Right cardiac atrium (tissue), 5 donors: ENCODE measurements around the gene SMO. TPM values are rescaled to one million over a fixed set of nuclear protein-coding genes. Genes with fewer than 3 reads are reported as not detected.
A peak's percentile ranks its signal among the peaks of the same experiment; 100 is the strongest.
"Not testable (repeated sequence)": the region's sequence is repeated elsewhere in the genome, so short reads cannot be mapped to it uniquely, and the experiment has no call there.

Experiments
- ATAC-seq, 2 donors: fragments of 200-7000 bp; cut with Tn5 transposase; one replicate each; pipeline versions ENCODE4 v1.8.0 to v1.9.1; 2020; ENCODE audit warnings: moderate library complexity in 2 of 2, mild to moderate bottlenecking in 1 of 2
- DNase-seq, 3 donors: peaks; one replicate each; pipeline ENCODE4 v3.0.0-alpha.2; 2020
- H3K27ac ChIP-seq: one replicate; pipeline ENCODE4 v1.5.1; 2013; ENCODE audit warnings: mild to moderate bottlenecking, low read length, control low read depth, moderate library complexity
- H3K27me3 ChIP-seq: one replicate; pipeline ENCODE4 v1.6.1; 2013; ENCODE audit not compliant: control insufficient read depth, insufficient read depth
- H3K4me1 ChIP-seq: one replicate; pipeline ENCODE4 v1.6.1; 2013; ENCODE audit warnings: low read length; ENCODE audit not compliant: control insufficient read depth, insufficient read depth
- H3K4me3 ChIP-seq: one replicate; pipeline ENCODE4 v1.5.1; 2013; ENCODE audit warnings: low read length, control low read depth
- H3K9me3 ChIP-seq: one replicate; pipeline ENCODE4 v1.6.1; 2013; ENCODE audit warnings: low read length; ENCODE audit not compliant: control insufficient read depth
- WGBS: extraction: QIAGEN DNeasy Blood & Tissue Kit; methylation state at CpG from one replicate; pipeline ENCODE4 v1.1.7; 2013; 5-methylcytosine and 5-hydroxymethylcytosine counted together
- intact Hi-C, 4 donors: fragments of 100-400 bp; cut with DNase I; formaldehyde crosslinking; loops; one replicate each; pipeline versions ENCODE4 v1.11.0 to v1.14.0; 2022 to 2023
- polyA plus RNA-seq: library from polyadenylated mRNA; stranded (reverse); fragments of 200-250 nt; gene quantifications from one replicate; pipeline ENCODE4 v1.2.3, GENCODE V29; 2013
- total RNA-seq, 4 donors: library from RNA; stranded (reverse); fragmentation: NEBNext Ultra II Directional; extraction: Animal tissue kit (Norgen Biotek cat#: 25700); gene quantifications; one replicate each; pipeline ENCODE4 v1.2.1, GENCODE V29; 2021
- donor health status: healthy with polysubstance abuse.
- donor health status: DM: no; HTN: yes; CAD: no.
- donor health status: DM: no; HTN: no; CAD: no.
- donor health status: DM: no; HTN: yes; CAD: no; lungs with severe emphysema.
- donor health status: DM: yes; HTN: yes; CAD: no.

SMO gene
- total and polyA plus RNA-seq, 5 donors = 4.9 to 12.6 (median 8.7) TPM

DNA sequence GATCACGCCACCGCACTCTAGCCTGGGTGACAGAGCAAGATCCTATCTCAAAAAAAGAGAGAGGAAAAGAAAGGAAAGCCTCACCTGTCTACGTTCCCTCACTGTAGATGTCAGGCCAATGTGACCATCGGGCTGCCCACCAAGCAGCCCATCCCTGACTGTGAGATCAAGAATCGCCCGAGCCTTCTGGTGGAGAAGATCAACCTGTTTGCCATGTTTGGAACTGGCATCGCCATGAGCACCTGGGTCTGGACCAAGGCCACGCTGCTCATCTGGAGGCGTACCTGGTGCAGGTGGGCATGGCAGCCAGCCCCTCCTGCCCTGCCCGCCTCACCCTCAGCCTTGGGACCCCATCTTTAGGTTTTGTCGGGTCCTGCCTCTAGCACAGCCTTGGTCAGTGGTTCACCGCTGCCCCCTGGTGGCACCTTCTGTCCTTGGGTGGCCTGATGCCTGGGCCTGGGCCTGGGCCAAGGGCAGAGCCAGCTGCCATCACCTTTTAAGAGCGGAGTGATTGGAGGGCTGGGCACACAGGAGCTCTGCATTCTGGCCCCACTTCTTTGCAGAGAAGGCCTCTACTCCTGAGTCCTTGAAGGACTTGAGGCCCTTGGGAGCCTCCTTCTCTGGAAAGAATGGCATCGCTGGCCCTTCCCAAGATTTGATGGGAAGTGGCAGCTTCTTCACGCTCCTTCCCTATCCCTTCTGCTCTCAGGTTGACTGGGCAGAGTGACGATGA is 22.0 kb downstream of the SMO start:
- ATAC-seq (peak; percentile 84 to 86), DNase-seq (peak; percentile 83 to 95 (median 92))
- Histone ChIP-seq H3K27me3 (no peaks in the 10 kb centered on the region), H3K27ac (no peak overlapping the region), H3K9me3 (no peaks in the 10 kb centered on the region), H3K4me1 (no peaks in the 10 kb centered on the region), H3K4me3 (no peak overlapping the region)
- intact Hi-C loops = loop anchor here (1.0 to 10.0 kb wide), 4 partner anchors 43 to 262 kb away; no protein-coding TSS in a partner anchor
- WGBS = 73% methylated on average over 16 of the region's 16 CpGs

DNA sequence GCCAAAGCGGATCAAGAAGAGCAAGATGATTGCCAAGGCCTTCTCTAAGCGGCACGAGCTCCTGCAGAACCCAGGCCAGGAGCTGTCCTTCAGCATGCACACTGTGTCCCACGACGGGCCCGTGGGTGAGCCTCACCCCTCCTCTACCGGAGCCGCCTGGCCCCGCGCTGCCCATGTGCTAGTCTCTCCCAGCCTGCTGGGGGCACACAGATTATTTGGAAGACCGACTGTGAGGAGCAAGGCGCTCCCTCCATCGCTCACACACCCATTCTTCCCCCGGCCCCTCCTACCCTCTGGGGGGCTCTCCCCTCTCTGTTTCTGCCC is 22.5 kb downstream of the SMO start:
- intact Hi-C loops = loop anchor here (1.0 to 10.0 kb wide), 4 partner anchors 44 to 261 kb away; no protein-coding TSS in a partner anchor
- H3K27ac ChIP-seq = no peak overlapping the region
- no peaks in the 10 kb centered on the region for H3K4me1 ChIP-seq
- ATAC-seq = peak; percentile 40 to 45
- WGBS = 86% methylated on average over 14 of the region's 14 CpGs
- H3K4me3 ChIP-seq = no peak overlapping the region
- H3K27me3 ChIP-seq = no peaks in the 10 kb centered on the region
- H3K9me3 ChIP-seq = no peaks in the 10 kb centered on the region
- DNase-seq = peak in 1 of 3 donors; percentile 55

DNA sequence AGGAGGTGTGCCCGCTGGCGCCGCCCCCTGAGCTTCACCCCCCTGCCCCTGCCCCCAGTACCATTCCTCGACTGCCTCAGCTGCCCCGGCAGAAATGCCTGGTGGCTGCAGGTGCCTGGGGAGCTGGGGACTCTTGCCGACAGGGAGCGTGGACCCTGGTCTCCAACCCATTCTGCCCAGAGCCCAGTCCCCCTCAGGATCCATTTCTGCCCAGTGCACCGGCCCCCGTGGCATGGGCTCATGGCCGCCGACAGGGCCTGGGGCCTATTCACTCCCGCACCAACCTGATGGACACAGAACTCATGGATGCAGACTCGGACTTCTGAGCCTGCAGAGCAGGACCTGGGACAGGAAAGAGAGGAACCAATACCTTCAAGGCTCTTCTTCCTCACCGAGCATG is 23.7 kb downstream of the SMO start:
- no peaks in the 10 kb centered on the region for H3K9me3 ChIP-seq
- H3K4me3 ChIP-seq = no peak overlapping the region
- intact Hi-C loops = loop anchor here (5.0 to 10.0 kb wide), 3 partner anchors 45 to 260 kb away; no protein-coding TSS in a partner anchor
- DNase-seq (no peak), ATAC-seq (no peak)
- no peaks in the 10 kb centered on the region for H3K27me3 ChIP-seq
- WGBS = 91% methylated on average over 14 of the region's 14 CpGs
- H3K4me1 ChIP-seq = no peaks in the 10 kb centered on the region
- H3K27ac ChIP-seq = no peak overlapping the region

DNA sequence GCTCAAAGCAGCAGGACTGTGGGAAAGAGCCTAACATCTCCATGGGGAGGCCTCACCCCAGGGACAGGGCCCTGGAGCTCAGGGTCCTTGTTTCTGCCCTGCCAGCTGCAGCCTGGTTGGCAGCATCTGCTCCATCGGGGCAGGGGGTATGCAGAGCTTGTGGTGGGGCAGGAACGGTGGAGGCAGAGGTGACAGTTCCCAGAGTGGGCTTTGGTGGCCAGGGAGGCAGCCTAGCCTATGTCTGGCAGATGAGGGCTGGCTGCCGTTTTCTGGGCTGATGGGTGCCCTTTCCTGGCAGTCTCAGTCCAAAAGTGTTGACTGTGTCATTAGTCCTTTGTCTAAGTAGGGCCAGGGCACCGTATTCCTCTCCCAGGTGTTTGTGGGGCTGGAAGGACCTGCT is 24.2 kb downstream of the SMO start:
- intact Hi-C loops = loop anchor here (5.0 to 10.0 kb wide), 3 partner anchors 45 to 260 kb away; no protein-coding TSS in a partner anchor
- H3K27ac ChIP-seq = no peak overlapping the region
- ATAC-seq (no peak), DNase-seq (no peak)
- no peaks in the 10 kb centered on the region for H3K9me3 ChIP-seq
- 87% methylated on average over 4 of the region's 4 CpGs for WGBS
- no peak overlapping the region for H3K4me3 ChIP-seq
- H3K4me1 ChIP-seq = no peaks in the 10 kb centered on the region
- no peaks in the 10 kb centered on the region for H3K27me3 ChIP-seq

DNA sequence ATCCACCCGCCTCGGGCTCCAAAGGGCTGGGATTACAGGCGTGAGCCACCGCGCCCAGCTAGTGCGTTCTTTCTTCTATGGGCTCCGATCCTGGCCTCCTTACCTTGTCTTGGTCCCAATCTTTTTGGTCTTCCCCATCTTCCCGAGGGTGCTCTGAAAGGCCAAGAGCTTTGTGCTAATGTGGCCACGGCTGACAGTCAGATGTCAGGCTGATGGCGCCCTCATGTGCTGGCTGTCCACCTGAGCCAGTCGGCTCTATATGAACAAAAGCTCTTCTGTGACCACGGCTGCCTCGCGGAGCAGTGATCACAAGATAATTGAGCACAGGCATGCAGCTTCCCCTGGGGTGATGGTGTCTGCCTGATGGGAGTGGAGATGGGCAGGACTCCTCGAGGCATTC is 25.4 kb downstream of the SMO start:
- no peak overlapping the region for H3K4me3 ChIP-seq
- ATAC-seq = no peak
- no peaks in the 10 kb centered on the region for H3K9me3 ChIP-seq
- DNase-seq = no peak
- WGBS = 57% methylated on average over 15 of the region's 15 CpGs
- intact Hi-C loops = loop anchor here (5.0 to 10.0 kb wide), 3 partner anchors 47 to 258 kb away; no protein-coding TSS in a partner anchor
- H3K27me3 ChIP-seq = no peaks in the 10 kb centered on the region
- H3K4me1 ChIP-seq = no peaks in the 10 kb centered on the region
- no peak overlapping the region for H3K27ac ChIP-seq

DNA sequence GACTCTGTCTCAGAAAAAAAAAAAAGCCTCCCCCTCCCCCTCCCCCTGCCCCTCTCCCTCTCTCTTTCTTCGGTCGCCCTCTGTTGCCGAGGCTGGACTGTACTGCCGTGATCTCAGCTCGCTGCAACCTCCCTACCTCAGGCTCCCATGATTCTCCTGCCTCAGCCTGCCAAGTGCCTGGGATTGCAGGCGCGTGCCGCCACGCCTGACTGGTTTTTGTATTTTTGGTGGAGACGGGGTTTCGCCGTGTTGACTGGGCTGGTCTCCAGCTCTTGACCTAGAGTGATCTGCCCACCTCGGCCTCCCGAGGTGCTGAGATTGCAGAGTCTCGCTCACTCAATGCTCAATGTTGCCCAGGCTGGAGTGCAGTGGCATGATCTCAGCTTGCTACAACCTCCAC is 27.3 kb downstream of the SMO start:
- not testable (repeated sequence) for DNase-seq, ATAC-seq
- intact Hi-C loops = loop anchor here in 2 of 4 donors (5.0 to 10.0 kb wide), 2 partner anchors 82 to 249 kb away; no protein-coding TSS in a partner anchor

DNA sequence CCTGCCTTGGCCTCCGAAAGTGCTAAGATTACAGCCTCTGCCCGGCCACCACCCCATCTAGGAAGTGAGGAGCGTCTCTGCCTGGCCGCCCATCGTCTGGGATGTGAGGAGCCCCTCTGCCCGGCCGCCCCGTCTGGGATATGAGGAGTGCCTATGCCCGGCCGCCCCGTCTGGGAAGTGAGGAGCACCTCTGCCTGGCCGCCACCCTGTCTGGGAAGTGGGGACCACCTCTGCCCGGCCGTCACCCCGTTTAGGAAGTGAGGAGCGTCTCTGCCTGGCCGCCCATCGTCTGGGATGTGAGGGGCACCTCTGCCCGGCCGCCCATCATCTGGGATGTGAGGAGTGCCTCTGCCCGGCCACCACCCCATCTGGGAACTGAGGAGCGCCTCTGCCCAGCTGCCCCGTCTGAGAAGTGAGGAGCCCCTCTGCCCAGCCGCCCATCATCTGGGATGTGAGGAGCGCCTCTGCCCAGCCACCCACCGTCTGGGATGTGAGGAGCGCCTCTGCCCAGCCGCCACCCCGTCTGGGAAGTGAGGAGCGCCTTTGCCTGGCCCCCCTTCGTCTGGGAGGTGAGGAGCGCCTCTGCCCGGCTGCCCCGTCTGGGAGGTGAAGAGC is 27.8 kb downstream of the SMO start:
- intact Hi-C loops = loop anchor here in 2 of 4 donors (5.0 to 10.0 kb wide), 2 partner anchors 81 to 249 kb away; no protein-coding TSS in a partner anchor
- not testable (repeated sequence) for ATAC-seq, H3K27ac ChIP-seq, H3K4me3 ChIP-seq, H3K4me1 ChIP-seq, DNase-seq, H3K9me3 ChIP-seq, H3K27me3 ChIP-seq
- 96% methylated on average over 34 of the region's 34 CpGs for WGBS

More for the DNA sequence above, 27.3 kb downstream of the SMO start:
- not testable (repeated sequence) for H3K9me3 ChIP-seq, H3K27ac ChIP-seq, H3K27me3 ChIP-seq, H3K4me1 ChIP-seq, H3K4me3 ChIP-seq
- 95% methylated on average over 15 of the region's 15 CpGs for WGBS

DNA sequence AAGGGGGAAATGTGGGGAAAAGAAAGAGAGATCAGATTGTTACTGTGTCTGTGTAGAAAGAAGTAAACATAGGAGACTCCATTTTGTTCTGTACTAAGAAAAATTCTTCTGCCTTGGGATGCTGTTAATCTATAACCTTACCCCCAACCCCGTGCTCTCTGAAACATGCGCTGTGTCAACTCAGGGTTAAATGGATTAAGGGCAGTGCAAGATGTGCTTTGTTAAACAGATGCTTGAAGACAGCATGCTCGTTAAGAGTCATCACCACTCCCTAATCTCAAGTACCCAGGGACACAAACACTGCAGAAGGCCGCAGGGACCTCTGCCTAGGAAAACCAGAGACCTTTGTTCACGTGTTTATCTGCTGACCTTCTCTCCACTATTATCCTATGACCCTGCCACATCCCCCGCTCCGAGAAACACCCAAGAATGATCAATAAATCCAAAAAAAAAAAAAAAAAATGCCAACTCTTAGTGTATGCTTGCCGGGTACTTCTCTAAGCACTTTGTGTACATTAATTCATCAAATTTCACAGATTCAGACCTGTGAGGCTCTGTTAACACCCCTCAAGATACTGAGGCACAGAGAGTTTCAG is 28.5 kb downstream of the SMO start:
- H3K27ac ChIP-seq, H3K4me1 ChIP-seq, H3K9me3 ChIP-seq, H3K27me3 ChIP-seq, H3K4me3 ChIP-seq, ATAC-seq, DNase-seq: not testable (repeated sequence)
- intact Hi-C loops = loop anchor here in 2 of 4 donors (5.0 to 10.0 kb wide), 2 partner anchors 80 to 248 kb away; no protein-coding TSS in a partner anchor
- 69% methylated on average over 8 of the region's 8 CpGs for WGBS

DNA sequence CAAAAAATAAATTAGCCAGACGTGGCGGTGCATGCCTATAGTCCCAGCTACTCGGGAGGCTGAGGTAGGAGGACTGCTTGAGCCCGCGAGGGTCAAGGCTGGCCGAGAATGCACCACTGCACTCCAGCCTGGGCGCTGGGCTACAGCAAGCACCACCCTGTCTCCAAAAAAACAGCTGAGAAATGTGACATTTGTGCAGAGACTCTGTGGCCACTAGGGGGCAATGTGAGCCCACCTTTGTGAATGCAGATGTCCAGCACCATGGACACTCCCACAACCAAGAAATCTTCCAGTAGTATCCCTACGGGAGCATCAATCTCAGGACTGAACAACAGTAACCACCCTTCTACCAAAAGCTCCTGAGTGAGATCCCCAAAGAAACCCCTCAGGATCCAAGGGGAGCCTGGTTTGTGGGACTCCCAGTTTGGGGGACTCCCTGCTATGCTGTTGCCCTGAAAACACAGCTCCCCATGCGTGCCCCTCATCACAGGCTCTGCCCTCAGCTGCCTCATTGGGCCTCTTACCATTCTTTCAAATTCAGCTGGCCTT is 30.2 kb downstream of the SMO start:
- 12% methylated on average over 9 of the region's 9 CpGs for WGBS
- intact Hi-C loops = loop anchor here in 3 of 4 donors (2.0 to 10.0 kb wide), 3 partner anchors 52 to 246 kb away; no protein-coding TSS in a partner anchor
- ATAC-seq = peak; percentile 88 to 91
- Histone ChIP-seq H3K4me3 (no peak overlapping the region), H3K9me3 (no peaks in the 10 kb centered on the region), H3K4me1 (no peaks in the 10 kb centered on the region), H3K27me3 (no peaks in the 10 kb centered on the region), H3K27ac (no peak overlapping the region)
- DNase-seq = peak; percentile 85 to 93 (median 88)

DNA sequence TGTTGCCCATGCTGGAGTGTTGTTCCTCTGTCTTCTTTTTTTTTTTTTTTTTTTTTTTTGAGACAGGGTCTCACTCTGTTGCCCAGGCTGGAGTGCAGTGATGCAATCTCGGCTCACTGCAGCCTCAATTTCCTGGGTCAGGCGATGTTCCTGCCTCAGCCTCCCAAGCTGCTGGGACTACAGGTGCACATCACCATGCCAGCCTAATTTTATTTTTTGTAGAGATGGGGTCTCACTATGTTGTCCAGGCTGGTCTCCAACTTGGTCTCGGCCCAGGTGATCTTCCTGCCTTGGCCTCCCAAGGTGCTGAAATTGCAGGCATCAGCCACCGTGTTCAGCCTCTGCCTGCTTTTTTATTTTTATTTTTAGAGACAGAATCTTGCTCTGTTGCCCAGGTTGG is 30.7 kb downstream of the SMO start:
- H3K9me3 ChIP-seq, H3K4me3 ChIP-seq, DNase-seq, H3K27ac ChIP-seq, H3K27me3 ChIP-seq, H3K4me1 ChIP-seq, ATAC-seq: not testable (repeated sequence)
- intact Hi-C loops = loop anchor here in 3 of 4 donors (2.0 to 10.0 kb wide), 3 partner anchors 52 to 246 kb away; no protein-coding TSS in a partner anchor
- 87% methylated on average over 4 of the region's 4 CpGs for WGBS
